ENCODE data around the gene INAFM1.

DNA sequence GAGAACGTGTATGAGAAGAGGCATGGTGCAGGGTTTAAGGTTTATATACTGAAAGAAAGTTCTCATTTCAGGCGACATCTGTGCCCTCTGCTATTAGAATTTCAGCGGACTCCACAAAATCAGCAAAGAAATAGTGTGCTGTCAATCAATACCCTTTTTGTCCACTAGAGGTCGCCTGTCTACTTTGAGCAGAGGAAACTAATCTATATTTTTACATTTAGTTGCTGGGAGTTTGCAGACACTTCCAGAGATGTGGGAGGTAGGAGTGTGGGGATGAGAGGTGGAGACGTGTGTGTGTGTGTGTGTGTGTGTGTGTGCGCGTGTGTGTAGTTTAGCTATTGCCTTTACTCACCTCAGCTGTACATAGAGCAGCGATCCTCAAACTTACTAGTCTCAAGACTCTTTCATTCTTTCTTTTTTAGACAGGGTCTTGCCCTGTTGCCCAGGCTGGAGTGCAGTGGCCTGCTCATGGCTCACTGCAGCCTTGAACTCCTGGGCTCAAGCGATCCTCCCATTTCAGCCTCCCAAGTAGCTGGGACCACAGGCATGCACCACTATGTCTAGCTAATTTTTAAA lies 9.7 kb downstream of the INAFM1 start:
- TF ChIP-seq, protein P1, sequence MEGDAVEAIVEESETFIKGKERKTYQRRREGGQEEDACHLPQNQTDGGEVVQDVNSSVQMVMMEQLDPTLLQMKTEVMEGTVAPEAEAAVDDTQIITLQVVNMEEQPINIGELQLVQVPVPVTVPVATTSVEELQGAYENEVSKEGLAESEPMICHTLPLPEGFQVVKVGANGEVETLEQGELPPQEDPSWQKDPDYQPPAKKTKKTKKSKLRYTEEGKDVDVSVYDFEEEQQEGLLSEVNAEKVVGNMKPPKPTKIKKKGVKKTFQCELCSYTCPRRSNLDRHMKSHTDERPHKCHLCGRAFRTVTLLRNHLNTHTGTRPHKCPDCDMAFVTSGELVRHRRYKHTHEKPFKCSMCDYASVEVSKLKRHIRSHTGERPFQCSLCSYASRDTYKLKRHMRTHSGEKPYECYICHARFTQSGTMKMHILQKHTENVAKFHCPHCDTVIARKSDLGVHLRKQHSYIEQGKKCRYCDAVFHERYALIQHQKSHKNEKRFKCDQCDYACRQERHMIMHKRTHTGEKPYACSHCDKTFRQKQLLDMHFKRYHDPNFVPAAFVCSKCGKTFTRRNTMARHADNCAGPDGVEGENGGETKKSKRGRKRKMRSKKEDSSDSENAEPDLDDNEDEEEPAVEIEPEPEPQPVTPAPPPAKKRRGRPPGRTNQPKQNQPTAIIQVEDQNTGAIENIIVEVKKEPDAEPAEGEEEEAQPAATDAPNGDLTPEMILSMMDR (conservative IDR thresholded peaks at IDR 0.05; ENCODE audit: low read length), result peak; percentile 97
- no peak for TF ChIP-seq EZH2phosphoT487 (IDR thresholded peaks at IDR 0.05; ENCODE audit: borderline replicate concordance, low read depth, low read length)

Data from OCI-LY7 (cell line).